ENCODE results near the gene PI16. TPM values are rescaled to one million over a fixed set of nuclear protein-coding genes. Genes with fewer than 3 reads are reported as not detected.
A peak's percentile ranks its signal among the peaks of the same experiment; 100 is the strongest.
"Not testable (repeated sequence)": the region's sequence is repeated elsewhere in the genome, so short reads cannot be mapped to it uniquely, and the experiment has no call there.

PI16 gene
- total and polyA plus RNA-seq, 2 experiments from 2014 or later: 227 to 390 TPM

DNA sequence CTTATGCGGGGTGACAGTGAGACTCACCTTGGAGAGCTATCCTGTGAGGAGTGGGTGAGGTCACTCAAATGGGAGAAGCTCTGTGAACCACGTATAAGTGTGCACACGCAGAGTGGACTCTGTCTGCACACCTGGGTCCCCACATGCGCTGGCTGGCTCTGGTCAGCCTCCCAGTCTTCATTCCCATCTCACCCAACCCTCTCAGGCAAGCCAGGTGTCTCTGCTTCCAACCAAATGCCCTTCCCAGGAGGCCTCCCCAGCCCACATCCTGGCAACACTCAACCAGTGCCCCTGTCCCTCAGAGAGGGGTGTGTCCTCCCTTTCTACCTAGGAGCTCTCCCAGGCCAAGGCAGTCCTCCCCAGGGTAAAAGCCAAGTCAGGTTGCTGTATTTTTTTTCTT lies 8.0 kb upstream of the PI16 start:
- Histone ChIP-seq H3K4me3 (no peak overlapping the region), H3K9me3 (ENCODE audit: low read depth) (no peaks in the 10 kb centered on the region), H3K27me3 (replicated peaks; ENCODE audit: insufficient read depth) (no peaks in the 10 kb centered on the region), H3K4me1 (ENCODE audit: insufficient read depth) (0 out of 2 replicates have a peak, but pooled peaks cover 10% of the 10 kb centered on the region), H3K27ac (no peak overlapping the region), H3K9me2 (ENCODE audit: insufficient read depth) (no peaks in the 10 kb centered on the region), H3K79me2 (ENCODE audit: insufficient read depth) (no peaks in the 10 kb centered on the region), H3K9ac (no peak overlapping the region), H2AFZ (no peak overlapping the region), H3K36me3 (ENCODE audit: low read depth) (no peaks in the 10 kb centered on the region), H3K4me2 (ENCODE audit: unreplicated experiment) (no peak overlapping the region), H4K20me1 (ENCODE audit: insufficient read depth) (no peaks in the 10 kb centered on the region), H3F3A (ENCODE audit: insufficient read depth) (peaks cover 8% of the 10 kb centered on the region; the same call in 1 of the 2 replicates)
- in situ Hi-C loops (cut with MboI): no loop called here
- 92 to 93% methylated on average over 4 of the region's 4 CpGs for WGBS, 2 experiments (ENCODE audit: low coverage in 1 of 2, low lambda C conversion rate in 2 of 2, missing lambda C conversion rate in 2 of 2)
- DNase-seq: no peak
- TF ChIP-seq EZH2phosphoT487 (IDR thresholded peaks at IDR 0.05; ENCODE audit: insufficient read depth, low read depth) (no peak), EZH2 (IDR thresholded peaks at IDR 0.05; ENCODE audit: insufficient read depth, poor library complexity, severe bottlenecking) (no peak)

DNA sequence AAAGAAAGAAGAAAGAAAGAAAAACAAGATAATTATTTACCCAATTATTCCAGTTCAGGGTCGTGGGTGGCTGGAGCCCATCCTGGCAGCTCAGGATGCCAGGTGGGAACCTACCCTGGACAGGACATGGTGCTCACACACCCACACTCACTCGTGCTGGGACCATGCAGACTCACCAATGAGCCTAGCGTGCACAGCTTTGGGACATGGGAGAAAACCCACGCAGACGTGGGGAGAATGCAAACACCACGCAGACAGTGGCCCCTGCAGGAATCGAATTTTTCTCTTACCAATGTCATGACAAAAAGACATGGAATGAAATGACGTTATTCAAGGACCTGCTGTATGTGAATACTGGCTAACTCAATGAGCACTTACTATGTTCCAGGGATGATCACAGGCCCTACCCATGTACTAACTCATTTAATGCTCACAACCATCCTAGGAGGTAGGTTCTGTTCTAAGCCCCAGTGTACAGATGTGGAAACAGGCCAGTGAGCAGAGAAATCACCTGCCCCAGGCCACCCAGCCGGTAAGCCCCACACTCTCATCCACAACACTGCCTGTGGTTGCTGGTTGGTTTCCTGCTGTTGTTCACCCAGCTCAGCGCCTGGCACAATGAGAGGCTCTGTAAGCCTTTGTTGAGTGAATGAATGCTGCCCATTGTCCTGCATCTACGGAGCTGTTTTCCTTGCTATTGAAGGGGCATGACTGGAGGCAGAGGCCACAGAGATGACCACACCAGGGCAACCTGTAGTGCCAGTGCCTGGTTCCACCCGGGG lies 6.8 kb upstream of the PI16 start:
- no peaks in the 10 kb centered on the region for H3K36me3 ChIP-seq (ENCODE audit: low read depth)
- no peaks in the 10 kb centered on the region for H3K79me2 ChIP-seq (ENCODE audit: insufficient read depth)
- no peak overlapping the region for H3K4me3 ChIP-seq
- H3K9me2 ChIP-seq (ENCODE audit: insufficient read depth): no peaks in the 10 kb centered on the region
- H3K9me3 ChIP-seq (ENCODE audit: low read depth): no peaks in the 10 kb centered on the region
- peaks cover 8% of the 10 kb centered on the region; the same call in 1 of the 2 replicates for H3F3A ChIP-seq (ENCODE audit: insufficient read depth)
- no peaks in the 10 kb centered on the region for H3K27me3 ChIP-seq (replicated peaks; ENCODE audit: insufficient read depth)
- in situ Hi-C loops (cut with MboI): no loop called here
- H3K4me1 ChIP-seq (ENCODE audit: insufficient read depth): 0 out of 2 replicates have a peak, but pooled peaks cover 10% of the 10 kb centered on the region
- no peak for DNase-seq
- no peak overlapping the region for H3K9ac ChIP-seq
- H3K4me2 ChIP-seq (ENCODE audit: unreplicated experiment): no peak overlapping the region
- no peak overlapping the region for H2AFZ ChIP-seq
- TF ChIP-seq EZH2phosphoT487 (IDR thresholded peaks at IDR 0.05; ENCODE audit: insufficient read depth, low read depth): no peak
- no peak for TF ChIP-seq EZH2 (IDR thresholded peaks at IDR 0.05; ENCODE audit: insufficient read depth, poor library complexity, severe bottlenecking)
- no peaks in the 10 kb centered on the region for H4K20me1 ChIP-seq (ENCODE audit: insufficient read depth)
- no peak overlapping the region for H3K27ac ChIP-seq
- WGBS, 2 experiments (ENCODE audit: low coverage in 1 of 2, low lambda C conversion rate in 2 of 2, missing lambda C conversion rate in 2 of 2): 89 to 90% methylated on average over 12 of the region's 12 CpGs

DNA sequence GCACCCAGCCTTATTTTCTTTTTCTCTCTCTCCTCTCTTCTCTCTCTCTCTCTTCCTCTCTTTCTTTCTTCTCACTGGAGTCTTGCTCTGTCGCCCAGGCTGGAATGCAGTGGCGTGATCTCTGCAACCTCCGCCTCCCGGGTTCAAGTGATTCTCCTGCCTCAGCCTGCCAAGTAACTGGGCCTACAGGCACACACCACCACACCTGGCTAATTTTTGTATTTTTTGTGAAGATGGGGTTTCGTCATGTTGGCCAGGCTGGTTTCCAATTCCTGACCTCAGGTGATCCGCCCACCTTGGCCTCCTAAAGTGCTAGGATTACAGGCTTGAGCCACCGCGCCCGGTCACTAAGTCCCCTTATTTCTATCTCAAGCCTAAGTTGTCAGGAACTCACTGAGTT lies 5.5 kb upstream of the PI16 start:
- in situ Hi-C loops (cut with MboI); H3K4me2 ChIP-seq (ENCODE audit: unreplicated experiment); H3K4me3 ChIP-seq; H3K9me3 ChIP-seq (ENCODE audit: low read depth); H3K9ac ChIP-seq; H3K4me1 ChIP-seq (ENCODE audit: insufficient read depth); H3F3A ChIP-seq (ENCODE audit: insufficient read depth); H2AFZ ChIP-seq; DNase-seq; H4K20me1 ChIP-seq (ENCODE audit: insufficient read depth); H3K79me2 ChIP-seq (ENCODE audit: insufficient read depth); H3K27ac ChIP-seq; H3K27me3 ChIP-seq (replicated peaks; ENCODE audit: insufficient read depth); H3K9me2 ChIP-seq (ENCODE audit: insufficient read depth); H3K36me3 ChIP-seq (ENCODE audit: low read depth): not testable (repeated sequence)
- 91 to 95% methylated on average over 9 of the region's 9 CpGs for WGBS, 2 experiments (ENCODE audit: low coverage in 1 of 2, low lambda C conversion rate in 2 of 2, missing lambda C conversion rate in 2 of 2)

DNA sequence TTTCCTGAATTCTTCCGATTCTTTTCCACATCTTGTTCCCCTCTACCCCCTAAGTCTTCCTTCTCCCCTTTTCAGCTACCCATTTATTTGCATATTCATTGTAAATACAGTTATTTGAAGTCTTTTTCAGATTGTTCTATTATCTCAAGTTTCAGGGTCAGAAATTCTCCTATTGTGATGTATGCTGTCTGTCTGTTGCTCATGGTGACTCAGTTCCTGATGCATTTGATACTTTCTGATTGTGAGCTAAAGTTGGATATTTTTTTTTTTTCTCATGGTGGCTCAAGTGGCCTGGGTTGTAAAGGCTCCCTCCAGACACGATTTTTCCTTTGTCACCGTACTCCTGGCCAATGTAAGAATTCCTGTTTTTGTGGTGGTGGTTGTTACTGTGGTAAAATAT lies 4.9 kb upstream of the PI16 start:
- H3K9me2 ChIP-seq (ENCODE audit: insufficient read depth): no peaks in the 10 kb centered on the region
- no peak overlapping the region for H3K9ac ChIP-seq
- H3K27me3 ChIP-seq (replicated peaks; ENCODE audit: insufficient read depth): no peaks in the 10 kb centered on the region
- no peaks in the 10 kb centered on the region for H4K20me1 ChIP-seq (ENCODE audit: insufficient read depth)
- in situ Hi-C loops (cut with MboI): no loop called here
- H3K79me2 ChIP-seq (ENCODE audit: insufficient read depth): no peaks in the 10 kb centered on the region
- no peak overlapping the region for H3K4me3 ChIP-seq
- peaks cover 8% of the 10 kb centered on the region; the same call in 1 of the 2 replicates for H3F3A ChIP-seq (ENCODE audit: insufficient read depth)
- no peak for TF ChIP-seq EZH2phosphoT487 (IDR thresholded peaks at IDR 0.05; ENCODE audit: insufficient read depth, low read depth)
- no peak for TF ChIP-seq EZH2 (IDR thresholded peaks at IDR 0.05; ENCODE audit: insufficient read depth, poor library complexity, severe bottlenecking)
- 0 out of 2 replicates have a peak, but pooled peaks cover 10% of the 10 kb centered on the region for H3K4me1 ChIP-seq (ENCODE audit: insufficient read depth)
- 75 to 76% methylated on average over 3 of the region's 3 CpGs for WGBS, 2 experiments (ENCODE audit: low coverage in 1 of 2, low lambda C conversion rate in 2 of 2, missing lambda C conversion rate in 2 of 2)
- no peak overlapping the region for H3K4me2 ChIP-seq (ENCODE audit: unreplicated experiment)
- peak overlapping the region; percentile 18 for H3K27ac ChIP-seq
- H2AFZ ChIP-seq: no peak overlapping the region
- H3K9me3 ChIP-seq (ENCODE audit: low read depth): no peaks in the 10 kb centered on the region
- peak; percentile 55 for DNase-seq
- H3K36me3 ChIP-seq (ENCODE audit: low read depth): no peaks in the 10 kb centered on the region

All from GM23248 (cell line).